Measurements from ENCODE around the gene PITPNM1. TPM values are rescaled to one million over a fixed set of nuclear protein-coding genes. Genes with fewer than 3 reads are reported as not detected.

PITPNM1 gene
- total and polyA plus RNA-seq, 2 of the 13 experiments (the other 11 are each of a cell fraction or from before 2014, with no cell fraction given) = 8.2 to 8.5 TPM

DNA sequence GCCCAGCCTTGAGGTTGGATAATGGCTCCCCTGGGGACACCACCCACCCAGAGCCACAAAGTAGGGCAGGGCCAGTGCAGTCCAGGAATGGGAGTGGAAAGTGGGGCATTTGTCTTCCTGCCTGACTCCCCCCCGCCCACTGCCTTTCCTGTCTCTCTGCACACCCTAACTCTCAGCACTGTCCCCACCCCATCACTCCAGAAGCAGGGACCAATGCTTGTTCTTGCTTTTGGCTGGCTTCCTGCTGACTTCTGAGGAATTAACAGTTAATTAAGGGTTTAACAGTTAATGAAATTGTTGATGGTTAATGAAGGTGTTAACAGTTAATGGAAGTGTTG is 4.7 kb downstream of the PITPNM1 start (continued):
- no peak for TF ChIP-seq AGO1 (IDR thresholded peaks at IDR 0.05; ENCODE audit: low read depth, low read length, poor library complexity, severe bottlenecking)

DNA sequence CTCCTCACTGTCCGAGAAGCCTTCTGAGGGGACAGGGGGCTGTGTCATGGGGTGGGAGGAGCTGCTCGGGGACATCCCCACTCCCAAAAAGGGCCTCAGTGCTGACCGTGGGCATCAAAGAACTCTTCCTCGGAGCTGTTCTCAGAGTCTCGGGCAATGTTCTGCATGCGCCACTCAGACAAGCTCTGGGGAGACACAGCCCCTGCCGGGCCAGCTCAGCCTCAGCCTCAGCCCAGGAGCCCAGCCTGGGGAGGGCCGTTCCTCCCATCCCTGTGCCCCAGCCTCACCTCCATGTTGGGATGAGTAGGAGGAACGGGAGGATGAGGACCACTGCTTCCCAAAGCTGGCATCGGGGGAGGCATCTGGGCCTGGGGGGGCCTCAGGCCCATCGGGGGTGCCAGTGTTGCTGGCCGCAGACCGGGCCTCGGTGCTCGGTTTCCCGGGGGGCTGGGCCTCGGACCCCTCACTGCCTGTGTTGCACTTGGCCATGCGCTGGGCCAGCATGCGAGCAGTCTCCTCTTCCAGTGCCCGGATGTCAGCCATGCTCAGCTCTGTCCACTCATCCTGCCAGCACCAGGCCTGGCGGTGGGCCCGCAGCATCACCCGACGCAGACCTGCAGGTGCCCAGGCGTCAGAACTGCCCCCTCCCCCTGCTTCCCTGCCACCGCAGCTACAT is 5.2 kb downstream of the PITPNM1 start:
- Histone ChIP-seq H3K4me3 (replicated peaks in 1 of 3; ENCODE audit: insufficient read depth in 1 of 3, low read depth in 2 of 3, low read length in 3 of 3) (no peak overlapping the region), H3K4me2 (ENCODE audit: low read depth, low read length) (no peak overlapping the region), H3K9ac (ENCODE audit: insufficient read depth, low read depth, low read length) (no peak overlapping the region), H4K20me1 (ENCODE audit: insufficient read depth, low read length) (no peaks in the 10 kb centered on the region), H3K9me3 (ENCODE audit: low read length) (no peaks in the 10 kb centered on the region), H3K79me2 (ENCODE audit: insufficient read depth, low read length) (no peaks in the 10 kb centered on the region), H3K4me1 (ENCODE audit: insufficient read depth, low read length) (peaks cover 6% of the 10 kb centered on the region; the same call in 1 of the 2 replicates), H2AFZ (ENCODE audit: low read length) (no peak overlapping the region), H3K36me3 (replicated peaks in 1 of 2; ENCODE audit: control insufficient read depth in 1 of 2, insufficient read depth in 2 of 2, low read length in 2 of 2) (no peaks in the 10 kb centered on the region; a peak in 2 of 5 replicates), H3K27me3 (ENCODE audit: control insufficient read depth in 1 of 2, insufficient read depth in 2 of 2, low read length in 2 of 2) (no peaks in the 10 kb centered on the region), H3K27ac (ENCODE audit: extremely low read length, insufficient read depth, low read length) (no peak overlapping the region)
- 94% methylated on average over 12 of the region's 26 CpGs for WGBS (ENCODE audit: low lambda C conversion rate)
- ATAC-seq = no peak
- intact Hi-C loops (cut with micrococcal nuclease; ENCODE audit: unreplicated experiment) = no loop called here
- TF ChIP-seq ZNF678 (CRISPR knock-in tag; IDR thresholded peaks at IDR 0.05) (no peak), ZNF781 (CRISPR knock-in tag; IDR thresholded peaks at IDR 0.05; ENCODE audit: borderline replicate concordance, not compliant biosample characterization) (no peak), SP1 (IDR thresholded peaks at IDR 0.05) (no peak), SP1 (CRISPR knock-in tag; IDR thresholded peaks at IDR 0.05) (no peak), NR2F1 (CRISPR knock-in tag; IDR thresholded peaks at IDR 0.05) (no peak), ZFP37 (CRISPR knock-in tag; IDR thresholded peaks at IDR 0.05; ENCODE audit: borderline replicate concordance) (no peak), HDAC2 (CRISPR knock-in tag; IDR thresholded peaks at IDR 0.05) (no peak), SKI (IDR thresholded peaks at IDR 0.05; ENCODE audit: partially characterized antibody) (no peak), BCL6 (CRISPR knock-in tag; IDR thresholded peaks at IDR 0.05) (no peak), ZNF136 (CRISPR knock-in tag; IDR thresholded peaks at IDR 0.05; ENCODE audit: low read depth) (no peak), MAF1 (CRISPR knock-in tag; IDR thresholded peaks at IDR 0.05; ENCODE audit: borderline replicate concordance) (no peak), ZNF878 (CRISPR knock-in tag; IDR thresholded peaks at IDR 0.05) (no peak)
- TF ChIP-seq, protein P1, sequence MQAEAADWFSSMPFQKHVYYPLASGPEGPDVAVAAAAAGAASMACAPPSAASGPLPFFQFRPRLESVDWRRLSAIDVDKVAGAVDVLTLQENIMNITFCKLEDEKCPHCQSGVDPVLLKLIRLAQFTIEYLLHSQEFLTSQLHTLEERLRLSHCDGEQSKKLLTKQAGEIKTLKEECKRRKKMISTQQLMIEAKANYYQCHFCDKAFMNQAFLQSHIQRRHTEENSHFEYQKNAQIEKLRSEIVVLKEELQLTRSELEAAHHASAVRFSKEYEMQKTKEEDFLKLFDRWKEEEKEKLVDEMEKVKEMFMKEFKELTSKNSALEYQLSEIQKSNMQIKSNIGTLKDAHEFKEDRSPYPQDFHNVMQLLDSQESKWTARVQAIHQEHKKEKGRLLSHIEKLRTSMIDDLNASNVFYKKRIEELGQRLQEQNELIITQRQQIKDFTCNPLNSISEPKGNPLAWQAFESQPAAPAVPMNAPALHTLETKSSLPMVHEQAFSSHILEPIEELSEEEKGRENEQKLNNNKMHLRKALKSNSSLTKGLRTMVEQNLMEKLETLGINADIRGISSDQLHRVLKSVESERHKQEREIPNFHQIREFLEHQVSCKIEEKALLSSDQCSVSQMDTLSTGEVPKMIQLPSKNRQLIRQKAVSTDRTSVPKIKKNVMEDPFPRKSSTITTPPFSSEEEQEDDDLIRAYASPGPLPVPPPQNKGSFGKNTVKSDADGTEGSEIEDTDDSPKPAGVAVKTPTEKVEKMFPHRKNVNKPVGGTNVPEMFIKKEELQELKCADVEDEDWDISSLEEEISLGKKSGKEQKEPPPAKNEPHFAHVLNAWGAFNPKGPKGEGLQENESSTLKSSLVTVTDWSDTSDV (CRISPR knock-in tag; IDR thresholded peaks at IDR 0.05) = no peak
- TF ChIP-seq, protein P2, sequence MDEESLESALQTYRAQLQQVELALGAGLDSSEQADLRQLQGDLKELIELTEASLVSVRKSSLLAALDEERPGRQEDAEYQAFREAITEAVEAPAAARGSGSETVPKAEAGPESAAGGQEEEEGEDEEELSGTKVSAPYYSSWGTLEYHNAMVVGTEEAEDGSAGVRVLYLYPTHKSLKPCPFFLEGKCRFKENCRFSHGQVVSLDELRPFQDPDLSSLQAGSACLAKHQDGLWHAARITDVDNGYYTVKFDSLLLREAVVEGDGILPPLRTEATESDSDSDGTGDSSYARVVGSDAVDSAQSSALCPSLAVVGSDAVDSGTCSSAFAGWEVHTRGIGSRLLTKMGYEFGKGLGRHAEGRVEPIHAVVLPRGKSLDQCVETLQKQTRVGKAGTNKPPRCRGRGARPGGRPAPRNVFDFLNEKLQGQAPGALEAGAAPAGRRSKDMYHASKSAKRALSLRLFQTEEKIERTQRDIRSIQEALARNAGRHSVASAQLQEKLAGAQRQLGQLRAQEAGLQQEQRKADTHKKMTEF (CRISPR knock-in tag; IDR thresholded peaks at IDR 0.05) = no peak
- TF ChIP-seq, protein P3, sequence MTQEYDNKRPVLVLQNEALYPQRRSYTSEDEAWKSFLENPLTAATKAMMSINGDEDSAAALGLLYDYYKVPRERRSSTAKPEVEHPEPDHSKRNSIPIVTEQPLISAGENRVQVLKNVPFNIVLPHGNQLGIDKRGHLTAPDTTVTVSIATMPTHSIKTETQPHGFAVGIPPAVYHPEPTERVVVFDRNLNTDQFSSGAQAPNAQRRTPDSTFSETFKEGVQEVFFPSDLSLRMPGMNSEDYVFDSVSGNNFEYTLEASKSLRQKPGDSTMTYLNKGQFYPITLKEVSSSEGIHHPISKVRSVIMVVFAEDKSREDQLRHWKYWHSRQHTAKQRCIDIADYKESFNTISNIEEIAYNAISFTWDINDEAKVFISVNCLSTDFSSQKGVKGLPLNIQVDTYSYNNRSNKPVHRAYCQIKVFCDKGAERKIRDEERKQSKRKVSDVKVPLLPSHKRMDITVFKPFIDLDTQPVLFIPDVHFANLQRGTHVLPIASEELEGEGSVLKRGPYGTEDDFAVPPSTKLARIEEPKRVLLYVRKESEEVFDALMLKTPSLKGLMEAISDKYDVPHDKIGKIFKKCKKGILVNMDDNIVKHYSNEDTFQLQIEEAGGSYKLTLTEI (CRISPR knock-in tag; conservative IDR thresholded peaks at IDR 0.05) = no peak
- CTCF ChIA-PET (ENCODE audit: low intra/inter-chr PET ratio, low total read pairs) = no interaction called here
- POLR2A ChIA-PET = no interaction called here
- BruUV-seq (replicated peaks) = no TSS peak
- FAIRE-seq = no peak
- in situ Hi-C loops (cut with HindIII; ENCODE audit: extremely low pct_ligation_motif_present, low pct_unique_long_range_greater_than_20kb) = no loop called here
- DNase-seq (ENCODE audit: low spot score) = no peak

All from HepG2 (cell line).